ENCODE results near the gene P2RY12.

GRCh38 chr3:151347432-151347831 is 37.1 kb downstream of the P2RY12 start:
- no peak for TF ChIP-seq KAT2A (conservative IDR thresholded peaks at IDR 0.05; ENCODE audit: control insufficient read depth, low read depth, low read length)
- TF ChIP-seq CTCF (IDR thresholded peaks at IDR 0.05 in 2 of 3, conservative IDR thresholded peaks at IDR 0.05 in 1 of 3; ENCODE audit: control insufficient read depth in 2 of 3, extremely low read depth in 1 of 3, insufficient read depth in 1 of 3, low read depth in 3 of 3, low read length in 3 of 3) = no peak
